ENCODE results near the gene AMH. TPM values are rescaled to one million over a fixed set of nuclear protein-coding genes. Genes with fewer than 3 reads are reported as not detected.

The AMH gene
- polyA plus RNA-seq, 1 donor, result 6.1 TPM

DNA sequence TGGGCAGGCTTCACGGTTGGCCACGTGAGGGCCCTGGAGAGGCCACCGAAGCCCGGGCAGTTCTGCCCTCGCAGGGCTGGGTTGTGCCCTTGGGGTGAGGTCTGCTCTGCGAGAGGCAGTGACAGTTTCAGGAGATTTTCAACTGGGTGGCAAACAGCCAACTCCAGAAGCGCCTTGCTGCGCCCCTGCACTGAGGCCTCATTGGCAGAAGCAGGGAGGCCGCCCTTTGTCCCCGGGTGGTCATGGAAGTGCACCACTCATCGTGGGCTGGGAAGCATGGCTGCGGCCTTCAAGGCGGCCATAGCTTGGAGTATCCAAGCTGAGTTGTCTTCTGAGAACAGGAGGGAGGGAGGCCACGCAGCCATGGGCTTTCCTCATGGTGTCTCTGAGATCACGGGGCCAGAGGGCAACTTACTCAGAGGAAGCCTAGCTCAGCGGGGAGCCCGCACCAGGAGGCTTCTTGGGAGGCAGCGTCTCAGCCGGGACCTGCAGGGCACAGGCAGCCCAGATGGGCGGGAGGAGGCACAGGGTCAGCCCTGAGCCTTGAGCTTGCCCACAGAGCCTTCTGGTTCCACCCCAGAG, 27.8 kb upstream of the AMH start:
- no peak for DNase-seq (ENCODE audit: low read depth)

DNA sequence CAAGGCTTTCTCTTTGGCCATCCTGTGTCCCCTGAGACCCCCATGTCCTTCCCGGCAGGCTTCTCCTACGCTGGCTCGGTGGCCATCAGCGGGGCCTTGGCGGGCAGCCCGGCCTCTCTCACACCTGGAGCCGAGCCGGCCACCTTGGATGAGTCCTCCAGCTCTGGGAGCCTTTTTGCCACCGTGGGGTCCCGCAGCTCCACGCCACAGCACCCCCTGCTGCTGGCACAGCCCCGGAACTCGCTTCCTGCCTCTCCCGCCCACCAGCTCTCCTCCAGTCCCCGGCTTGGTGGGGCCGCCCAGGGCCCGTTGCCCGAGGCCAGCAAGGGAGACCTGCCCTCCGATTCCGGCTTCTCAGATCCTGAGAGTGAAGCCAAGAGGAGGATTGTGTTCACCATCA, 27.2 kb upstream of the AMH start:
- no peak for DNase-seq (ENCODE audit: low read depth)

DNA sequence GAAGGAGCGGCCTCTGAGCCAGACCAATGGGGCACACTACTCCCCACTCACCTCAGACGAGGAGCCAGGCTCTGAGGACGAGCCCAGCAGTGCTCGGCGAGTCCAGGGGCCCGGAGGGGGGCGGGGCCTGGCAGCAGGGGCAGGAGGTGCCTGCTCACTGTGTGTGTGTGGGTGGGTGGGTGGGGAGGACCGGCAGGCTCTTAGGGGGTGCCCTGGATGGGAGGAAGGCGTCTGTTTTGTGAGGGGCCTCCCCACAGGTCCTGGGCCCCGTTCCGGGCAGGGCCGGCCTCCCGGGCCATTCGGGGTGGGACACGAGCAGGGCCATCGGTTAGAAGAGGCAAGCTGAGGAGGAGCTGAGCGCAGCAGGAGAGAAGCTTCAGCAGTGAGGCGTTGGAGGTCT, 25.7 kb upstream of the AMH start:
- DNase-seq (ENCODE audit: low read depth), result no peak

DNA sequence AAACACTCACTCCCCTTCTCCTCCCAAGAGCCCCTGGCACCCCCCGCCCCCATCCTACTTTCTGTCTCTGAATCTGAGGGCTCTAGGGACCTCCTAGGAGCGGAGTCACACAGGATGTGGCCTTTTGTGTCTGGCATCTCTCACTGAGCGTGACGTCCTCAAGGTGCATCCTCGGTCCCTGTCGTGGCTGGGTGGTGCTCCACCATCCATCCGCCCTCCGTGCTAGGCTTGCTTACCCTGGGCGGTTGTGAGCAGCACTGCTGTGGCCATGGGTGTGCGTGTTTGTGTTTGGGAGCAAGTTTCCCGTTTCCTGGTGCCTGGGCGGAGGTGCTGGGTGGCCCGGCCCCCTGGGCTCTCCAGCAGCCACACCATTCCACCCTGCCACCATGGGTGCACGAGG, 25.2 kb upstream of the AMH start:
- no peak for DNase-seq (ENCODE audit: low read depth)

DNA sequence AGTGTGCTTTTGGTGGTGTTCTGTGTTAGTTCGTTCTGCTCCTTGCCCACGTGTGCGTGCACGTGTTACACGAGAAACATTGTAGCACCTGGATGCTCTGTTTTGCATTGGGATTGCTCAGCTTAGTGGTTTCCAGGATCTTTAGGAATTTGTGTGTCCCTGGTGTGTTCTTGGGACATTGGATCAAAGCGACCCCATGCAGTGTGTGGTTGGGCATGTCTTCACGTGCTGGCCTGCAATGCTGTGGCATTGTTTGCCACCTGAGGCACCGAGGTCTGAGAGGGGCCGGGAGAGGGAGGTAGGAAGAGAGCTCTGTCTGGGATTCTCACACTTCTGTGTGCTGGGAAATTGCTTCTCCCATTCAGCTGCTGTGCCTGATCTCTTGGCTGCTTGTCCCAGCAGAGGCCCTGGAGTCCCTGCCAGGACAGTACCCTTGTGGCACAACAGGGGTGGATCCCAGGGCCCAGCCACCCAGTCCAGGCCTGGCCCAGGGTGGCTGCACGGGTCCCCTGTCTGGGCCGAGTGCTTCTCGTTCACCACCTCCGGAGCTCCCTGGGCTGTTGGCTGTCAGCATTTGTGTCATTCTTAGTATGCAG, 24.3 kb upstream of the AMH start:
- DNase-seq (ENCODE audit: low read depth), result no peak

DNA sequence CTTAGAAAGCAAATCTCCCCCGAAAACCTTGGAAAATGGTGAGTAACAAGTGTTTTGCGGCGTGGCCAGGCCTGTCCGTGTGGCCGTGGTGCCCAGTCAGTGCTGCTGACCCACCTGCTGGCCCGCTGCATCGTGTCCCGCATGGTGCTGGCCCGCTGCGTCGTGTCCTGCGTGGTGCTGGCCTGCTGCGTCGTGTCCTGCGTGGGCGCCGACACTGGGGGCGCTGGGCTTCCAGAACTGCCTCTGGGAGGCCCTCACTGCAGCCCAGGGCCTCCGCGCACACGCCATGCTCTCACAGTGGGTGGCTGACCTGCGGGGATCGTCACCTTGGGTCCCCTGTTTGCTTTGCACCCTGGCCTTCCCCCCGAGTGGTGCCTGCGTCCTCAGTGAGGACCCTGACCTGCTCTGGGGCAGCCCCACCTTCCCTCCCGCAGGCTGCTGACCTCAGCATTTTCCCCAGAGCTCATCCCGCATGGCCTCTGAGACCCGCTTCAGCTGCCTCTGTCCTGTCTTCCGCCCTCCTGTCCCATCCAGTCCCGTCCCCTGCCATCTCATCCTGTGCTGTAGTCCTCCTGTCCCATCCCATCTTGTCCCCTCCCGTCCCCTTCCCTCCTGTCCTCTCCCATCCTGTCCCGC, 23.6 kb upstream of the AMH start:
- no peak for DNase-seq (ENCODE audit: low read depth)

DNA sequence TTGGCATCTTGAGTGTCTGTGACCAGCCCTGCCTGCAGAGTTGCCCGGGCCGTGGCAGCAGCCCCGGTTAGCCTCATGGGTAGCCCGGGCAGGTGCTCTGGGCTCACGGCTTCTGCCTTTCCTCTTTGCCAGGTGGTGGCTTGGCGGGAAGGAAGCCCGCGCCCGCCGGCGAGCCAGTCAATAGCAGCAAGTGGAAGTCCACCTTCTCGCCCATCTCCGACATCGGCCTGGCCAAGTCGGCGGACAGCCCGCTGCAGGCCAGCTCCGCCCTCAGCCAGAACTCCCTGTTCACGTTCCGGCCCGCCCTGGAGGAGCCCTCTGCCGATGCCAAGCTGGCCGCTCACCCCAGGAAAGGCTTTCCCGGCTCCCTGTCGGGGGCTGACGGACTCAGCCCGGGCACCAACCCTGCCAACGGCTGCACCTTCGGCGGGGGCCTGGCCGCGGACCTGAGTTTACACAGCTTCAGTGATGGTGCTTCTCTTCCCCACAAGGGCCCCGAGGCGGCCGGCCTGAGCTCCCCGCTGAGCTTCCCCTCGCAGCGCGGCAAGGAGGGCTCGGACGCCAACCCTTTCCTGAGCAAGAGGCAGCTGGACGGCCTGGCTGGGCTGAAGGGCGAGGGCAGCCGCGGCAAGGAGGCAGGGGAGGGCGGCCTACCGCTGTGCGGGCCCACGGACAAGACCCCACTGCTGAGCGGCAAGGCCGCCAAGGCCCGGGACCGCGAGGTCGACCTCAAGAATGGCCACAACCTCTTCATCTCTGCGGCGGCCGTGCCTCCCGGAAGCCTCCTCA, 22.9 kb upstream of the AMH start:
- no peak for DNase-seq (ENCODE audit: low read depth)

DNA sequence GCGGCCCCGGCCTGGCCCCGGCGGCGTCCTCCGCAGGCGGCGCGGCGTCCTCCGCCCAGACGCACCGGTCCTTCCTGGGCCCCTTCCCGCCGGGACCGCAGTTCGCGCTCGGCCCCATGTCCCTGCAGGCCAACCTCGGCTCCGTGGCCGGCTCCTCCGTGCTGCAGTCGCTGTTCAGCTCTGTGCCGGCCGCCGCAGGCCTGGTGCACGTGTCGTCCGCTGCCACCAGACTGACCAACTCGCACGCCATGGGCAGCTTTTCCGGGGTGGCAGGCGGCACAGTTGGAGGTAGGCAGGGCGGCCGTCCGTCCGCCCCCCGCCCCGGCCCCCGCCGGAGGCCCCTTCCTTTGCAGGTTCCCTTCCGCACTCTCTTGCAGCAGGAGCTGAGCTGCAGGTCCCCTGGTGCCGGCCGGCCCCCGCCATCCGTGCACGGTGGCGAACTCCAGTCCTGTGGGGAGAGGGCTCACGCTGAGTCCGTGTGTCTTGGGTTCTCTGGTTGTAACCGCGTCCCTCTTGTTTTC, 22.2 kb upstream of the AMH start:
- no peak for DNase-seq (ENCODE audit: low read depth)

DNA sequence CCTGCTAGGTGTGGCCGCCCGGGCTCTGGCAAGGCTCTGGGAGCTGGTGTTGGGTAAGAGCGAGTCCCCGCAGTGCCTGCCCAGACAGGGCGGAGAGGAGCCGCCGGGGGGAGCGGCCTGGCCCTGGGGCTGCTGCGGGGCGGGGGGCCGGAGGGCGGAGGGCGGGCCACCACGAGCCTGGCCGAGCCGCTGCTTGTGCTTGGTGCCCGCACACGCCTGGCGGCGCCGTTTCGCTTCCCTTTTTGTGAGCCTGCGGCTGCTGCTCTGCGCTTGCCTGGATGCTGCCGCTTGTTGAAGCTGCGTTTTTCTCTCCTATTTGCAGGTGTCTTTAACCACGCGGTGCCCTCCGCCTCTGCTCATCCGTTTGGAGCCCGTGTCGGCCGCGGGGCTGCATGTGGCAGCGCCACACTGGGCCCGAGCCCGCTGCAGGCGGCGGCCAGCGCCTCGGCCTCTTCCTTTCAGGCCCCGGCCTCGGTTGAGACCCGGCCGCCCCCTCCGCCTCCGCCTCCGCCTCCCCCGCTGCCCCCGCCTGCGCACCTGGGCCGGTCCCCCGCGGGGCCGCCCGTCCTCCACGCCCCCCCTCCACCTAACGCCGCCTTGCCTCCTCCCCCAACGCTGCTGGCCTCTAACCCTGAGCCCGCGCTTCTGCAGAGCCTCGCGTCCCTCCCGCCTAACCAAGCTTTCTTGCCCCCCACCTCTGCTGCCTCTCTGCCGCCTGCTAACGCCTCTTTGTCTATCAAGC, 21.5 kb upstream of the AMH start:
- DNase-seq (ENCODE audit: low read depth), result no peak

DNA sequence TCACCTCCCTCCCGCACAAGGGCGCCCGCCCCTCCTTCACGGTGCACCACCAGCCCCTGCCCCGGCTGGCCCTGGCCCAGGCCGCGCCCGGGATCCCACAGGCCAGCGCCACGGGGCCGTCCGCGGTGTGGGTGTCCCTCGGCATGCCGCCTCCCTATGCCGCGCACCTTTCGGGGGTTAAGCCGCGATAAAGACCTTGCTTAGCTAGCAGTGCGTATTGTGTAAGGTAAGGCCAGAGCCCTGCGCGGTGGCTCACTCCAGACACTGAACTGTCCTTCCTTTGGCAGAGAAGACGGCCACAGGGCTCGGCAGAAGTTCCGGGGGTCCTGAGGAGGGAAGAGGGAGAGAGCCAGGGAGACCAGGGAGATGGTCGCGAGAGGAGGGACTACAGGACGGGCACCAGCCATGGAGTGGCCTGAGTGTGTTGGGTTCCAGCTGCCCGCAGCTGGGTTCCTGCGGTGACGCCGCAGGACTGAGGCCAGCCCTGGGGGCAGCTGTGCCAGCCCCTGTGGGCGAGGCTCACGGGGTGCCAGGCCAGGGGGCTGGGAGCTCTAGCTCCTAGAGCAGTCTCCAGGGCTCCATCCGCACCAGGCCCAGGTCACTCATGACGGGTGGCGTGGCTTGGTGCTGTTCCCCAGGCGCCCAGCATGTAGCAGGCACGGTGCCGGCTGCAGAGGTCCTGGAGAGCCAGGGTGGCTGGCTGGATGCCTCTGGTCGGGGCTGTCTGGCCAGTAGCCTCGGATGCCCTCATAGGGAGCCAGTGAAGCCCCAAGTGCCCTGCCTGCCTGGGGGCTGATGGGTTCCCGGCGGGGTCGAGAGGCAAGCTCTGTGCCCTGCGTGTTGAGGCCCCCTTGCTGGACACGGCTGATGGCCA, 20.7 kb upstream of the AMH start:
- no peak for DNase-seq (ENCODE audit: low read depth)

DNA sequence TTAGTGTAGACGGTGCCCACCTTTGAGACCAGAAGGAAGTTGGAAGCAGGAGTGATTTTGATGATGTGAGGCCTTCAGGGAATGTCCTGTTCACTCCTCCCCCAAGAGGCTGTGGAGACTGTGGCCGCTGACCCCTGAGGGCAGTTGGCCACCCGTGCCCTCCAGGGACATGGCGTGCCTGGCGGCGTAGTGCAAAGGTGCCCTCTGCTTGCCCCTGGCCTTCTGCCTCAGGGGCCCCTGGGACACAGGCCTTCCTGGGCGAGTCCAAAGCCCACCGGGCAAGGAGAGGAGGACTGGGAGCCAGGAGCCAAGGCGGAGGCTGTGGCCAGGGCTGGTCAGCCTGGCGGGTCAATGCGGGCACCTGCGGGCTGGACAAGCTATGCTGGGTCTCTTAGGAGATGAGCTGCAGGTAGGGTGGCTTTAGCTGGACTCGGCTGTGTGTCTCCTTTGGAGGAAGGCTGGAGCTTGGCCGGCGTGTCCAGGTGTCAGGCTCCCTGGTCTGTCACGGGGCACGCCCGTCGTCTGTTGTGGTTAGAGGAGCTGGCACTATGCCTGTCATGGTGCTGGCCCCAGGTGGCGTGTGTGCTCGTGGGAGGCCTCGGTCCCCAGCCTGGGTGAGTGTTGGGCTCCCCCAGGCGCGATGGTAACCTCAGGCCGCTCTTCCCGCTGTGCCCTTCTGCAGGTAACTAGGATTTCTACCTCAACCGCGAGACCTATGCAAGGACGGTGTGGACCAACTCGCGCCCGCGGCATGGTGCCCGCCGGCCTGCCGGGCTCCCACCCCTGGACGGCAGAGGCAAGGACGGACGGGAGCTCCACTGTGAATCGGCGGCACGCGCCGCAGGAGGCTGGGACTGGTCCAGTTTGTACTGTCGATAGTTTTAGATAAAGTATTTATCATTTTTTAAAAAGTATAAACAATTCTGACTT, 19.8 kb upstream of the AMH start:
- no peak for DNase-seq (ENCODE audit: low read depth)

DNA sequence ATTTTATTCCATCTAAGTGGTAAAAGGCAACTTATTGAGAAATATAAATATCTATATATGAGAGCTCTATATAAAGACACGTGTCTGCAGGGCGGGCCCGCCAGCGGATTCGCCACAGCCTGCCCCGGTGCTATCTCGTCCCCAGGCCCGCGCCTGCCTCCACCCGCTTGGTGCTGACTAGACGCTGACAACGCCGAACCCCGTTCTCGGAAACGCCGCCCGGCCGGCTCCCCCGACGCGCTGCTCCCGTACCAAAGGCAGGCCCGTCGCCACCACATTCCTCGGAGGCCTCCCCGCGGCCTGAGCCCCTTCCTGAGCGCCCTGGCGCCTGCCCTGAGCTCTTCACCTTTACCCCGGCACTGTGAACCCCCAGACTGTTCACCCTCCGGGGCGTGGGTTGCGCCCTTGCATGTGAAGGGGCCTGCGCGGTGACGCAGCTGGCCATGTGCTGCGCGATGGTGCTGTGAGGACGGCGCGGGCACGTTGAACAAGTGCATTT, 19.0 kb upstream of the AMH start:
- DNase-seq (ENCODE audit: low read depth), result no peak

DNA sequence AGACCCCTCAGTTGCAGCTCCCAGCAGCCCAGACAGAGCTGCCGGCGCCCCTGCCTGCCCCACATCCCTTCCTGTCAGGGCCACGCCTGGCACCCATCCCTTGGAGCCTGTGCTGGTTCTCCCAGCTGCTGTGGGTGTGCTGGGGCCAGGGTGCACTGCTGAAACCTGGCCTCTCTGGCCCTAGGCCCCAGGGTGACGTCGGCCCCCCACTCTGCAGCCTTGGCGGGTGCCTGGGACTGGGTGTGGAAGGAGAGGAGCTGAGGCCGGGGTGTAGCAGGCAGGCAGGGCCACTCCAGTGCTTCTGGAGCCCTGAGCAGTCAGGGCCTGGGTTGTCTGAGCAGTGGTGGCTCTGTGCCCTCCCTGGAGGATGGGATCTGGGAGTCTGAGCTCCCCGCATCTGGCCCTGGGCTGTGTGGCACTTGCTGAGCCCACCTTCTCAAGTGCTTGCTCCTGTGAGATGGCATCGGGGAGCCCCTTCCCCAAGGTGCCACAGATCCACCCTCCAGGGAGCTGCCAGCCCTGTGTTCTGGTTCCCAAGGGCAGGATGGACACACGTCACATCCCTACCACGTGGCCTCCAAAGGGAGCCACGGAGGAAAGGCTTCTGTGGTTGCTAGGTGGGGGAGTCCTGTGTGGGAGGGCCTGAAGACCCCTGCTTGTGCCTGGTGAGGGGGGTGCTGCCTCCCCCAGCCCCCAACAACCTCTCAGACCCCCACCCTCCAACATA, 18.2 kb upstream of the AMH start:
- no peak for DNase-seq (ENCODE audit: low read depth)

DNA sequence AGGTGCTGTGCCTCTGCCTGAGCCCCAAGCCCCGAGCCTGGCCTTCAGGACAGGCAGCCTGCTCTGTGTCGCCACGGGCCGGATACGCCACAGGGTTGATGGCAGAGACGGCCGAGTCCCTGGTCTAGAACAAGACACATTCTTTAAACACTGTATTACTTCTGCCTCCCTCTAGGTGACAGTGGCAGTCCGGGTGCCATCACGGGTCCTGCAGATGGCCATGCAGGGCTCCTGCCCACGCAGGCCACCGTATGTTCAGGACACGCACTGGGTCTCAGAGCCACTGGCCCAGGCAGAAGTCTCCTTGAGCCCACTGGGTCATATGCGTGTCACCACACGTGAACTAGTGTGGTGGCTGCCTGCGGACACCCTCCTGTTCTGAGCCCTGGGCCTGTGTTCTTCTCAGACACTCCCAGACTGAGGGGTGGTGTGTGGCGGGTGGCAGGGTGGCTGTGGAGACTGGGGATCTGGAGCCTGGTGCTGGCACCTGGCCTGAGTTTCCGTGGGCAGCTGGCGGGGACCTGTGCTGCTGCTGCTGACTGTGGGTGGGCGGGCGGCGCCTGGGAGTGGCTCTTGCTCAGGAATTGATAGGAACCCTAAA, 17.4 kb upstream of the AMH start:
- no peak for DNase-seq (ENCODE audit: low read depth)

DNA sequence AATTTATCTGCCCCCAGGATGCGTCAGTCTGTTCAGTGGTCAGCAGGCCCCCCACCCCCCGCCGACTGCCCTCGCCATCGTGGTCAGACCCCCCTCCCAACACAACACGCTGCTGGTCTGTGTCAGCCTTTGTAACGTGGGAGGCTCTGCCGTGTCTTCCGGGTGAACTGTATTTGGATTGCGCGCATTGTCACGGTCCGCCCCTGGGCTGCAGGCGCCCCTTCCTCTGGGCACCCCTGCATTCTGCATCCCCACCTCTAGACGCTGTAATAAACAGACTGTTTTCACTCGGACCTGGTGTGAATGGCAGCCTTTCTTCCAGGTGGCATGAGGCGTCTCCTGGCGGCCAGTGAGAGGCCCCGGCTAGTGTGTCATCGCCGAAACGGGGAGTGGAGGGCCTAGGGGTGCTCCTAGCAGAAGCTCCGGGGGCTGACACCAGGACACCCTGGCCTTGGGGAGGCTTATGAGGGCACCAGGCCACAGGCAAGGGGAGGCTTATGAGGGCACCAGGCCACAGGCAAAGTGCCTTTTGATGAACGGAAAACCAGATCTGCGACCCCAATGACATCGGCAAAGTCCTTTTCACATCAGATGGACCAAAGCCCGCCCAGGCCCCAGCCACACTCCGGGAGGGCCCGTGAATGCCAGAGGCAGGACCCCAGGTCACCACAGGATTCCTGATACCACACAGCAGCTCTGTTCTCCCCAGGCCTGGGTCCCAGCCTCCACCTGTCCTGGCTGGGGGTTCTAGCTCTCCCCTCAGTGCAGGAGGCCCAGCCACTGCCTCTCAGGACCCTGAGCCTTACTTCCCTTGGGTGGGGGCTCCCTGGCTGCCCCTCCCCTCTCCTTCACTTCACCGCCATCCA, 16.6 kb upstream of the AMH start:
- DNase-seq (ENCODE audit: low read depth), result no peak

DNA sequence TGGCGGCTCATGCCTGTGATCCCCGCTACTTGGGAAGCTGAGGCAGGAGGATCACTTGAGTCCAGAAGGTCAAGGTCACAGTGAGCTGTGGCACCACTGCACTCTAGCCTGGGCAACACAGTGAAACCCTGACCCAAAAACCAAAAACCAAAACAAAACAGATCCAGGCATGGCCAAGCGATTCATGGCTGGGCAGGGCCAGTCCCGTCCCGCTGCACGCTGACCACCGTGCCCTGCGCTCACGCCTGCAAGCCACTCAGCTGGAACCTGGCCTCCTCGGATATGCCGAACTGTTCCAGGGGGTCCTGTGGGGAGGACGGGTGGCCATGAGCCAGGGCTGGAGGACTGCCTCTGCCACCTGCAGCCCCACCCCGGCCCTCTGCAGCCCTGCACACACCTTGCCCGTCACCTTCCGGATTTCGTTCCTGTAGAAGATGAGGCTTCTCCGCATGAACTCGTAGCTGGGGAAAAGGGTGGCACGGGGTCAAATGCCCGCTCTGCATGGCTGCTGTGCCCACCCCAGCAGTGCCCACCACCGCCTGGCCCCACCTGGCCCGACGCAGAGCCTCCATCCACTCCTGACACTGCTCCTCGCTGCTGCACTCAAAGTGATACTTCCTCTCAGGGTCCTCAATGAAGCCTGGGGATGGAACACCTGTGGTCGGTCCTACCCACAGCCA, 15.4 kb upstream of the AMH start:
- no peak for DNase-seq (ENCODE audit: low read depth)

DNA sequence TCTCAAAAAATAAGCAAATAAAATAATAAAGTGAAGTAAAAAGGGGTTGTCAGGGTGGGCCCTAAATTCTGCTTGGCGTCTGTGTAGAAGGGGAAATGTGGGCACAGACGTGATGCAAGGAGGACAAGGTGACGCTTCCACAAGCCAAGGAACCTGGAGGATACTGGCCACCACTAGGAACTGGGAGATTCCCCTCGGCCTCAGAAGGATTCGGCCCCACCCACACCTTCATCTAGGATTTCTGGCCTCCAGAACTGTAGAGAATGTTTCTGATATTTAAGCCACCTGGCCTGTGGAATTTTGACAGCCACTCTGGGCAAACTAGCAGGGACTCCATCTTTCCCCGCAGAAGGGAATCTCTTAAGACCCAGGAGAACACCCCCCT, 14.1 kb upstream of the AMH start:
- no peak for DNase-seq (ENCODE audit: low read depth)

All from forelimb muscle (tissue), 1 donor.